Body of pancreas (tissue), 4 donors: ENCODE measurements around the gene RSPRY1.

Experiments
- POLR2A ChIP-seq, 3 donors: fragments of 450-650 bp; IDR thresholded peaks; one replicate each; pipeline ENCODE4 v1.6.1; 2016; ENCODE audit warnings: antibody characterized with exemption in 3 of 3, mild to moderate bottlenecking in 2 of 3
- TF ChIP-seq, protein P1 (sequence below), 7 experiments: fragments of 450-650 bp in 4 of 7; fragments of 200-600 bp in 3 of 7; sonication (generic) in 3 of 7; IDR thresholded peaks; one replicate each; pipeline ENCODE4 v1.5.1; 2016 to 2019; ENCODE audit warnings: antibody characterized with exemption in 7 of 7

DNA sequence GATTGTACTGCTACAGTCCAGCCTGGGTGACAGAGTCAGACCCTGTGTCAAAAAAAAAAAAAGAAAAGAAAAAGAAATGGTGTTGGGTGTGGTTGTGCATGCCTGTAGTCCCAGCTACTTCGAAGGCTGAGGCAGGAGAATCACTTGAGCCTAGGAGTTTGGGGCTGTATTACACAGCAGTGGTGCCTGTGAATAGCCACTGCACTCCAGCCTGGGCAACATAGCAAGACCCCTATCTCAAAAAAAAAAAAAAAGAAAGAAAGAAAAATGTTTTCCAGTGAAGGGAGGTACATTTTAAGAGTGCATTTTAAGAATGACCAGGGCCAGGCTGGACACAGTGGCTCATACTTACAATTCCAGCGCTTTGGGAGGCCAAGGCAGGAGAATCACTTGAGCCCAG, 65.2 kb downstream of the RSPRY1 start:
- TF ChIP-seq, protein P1, sequence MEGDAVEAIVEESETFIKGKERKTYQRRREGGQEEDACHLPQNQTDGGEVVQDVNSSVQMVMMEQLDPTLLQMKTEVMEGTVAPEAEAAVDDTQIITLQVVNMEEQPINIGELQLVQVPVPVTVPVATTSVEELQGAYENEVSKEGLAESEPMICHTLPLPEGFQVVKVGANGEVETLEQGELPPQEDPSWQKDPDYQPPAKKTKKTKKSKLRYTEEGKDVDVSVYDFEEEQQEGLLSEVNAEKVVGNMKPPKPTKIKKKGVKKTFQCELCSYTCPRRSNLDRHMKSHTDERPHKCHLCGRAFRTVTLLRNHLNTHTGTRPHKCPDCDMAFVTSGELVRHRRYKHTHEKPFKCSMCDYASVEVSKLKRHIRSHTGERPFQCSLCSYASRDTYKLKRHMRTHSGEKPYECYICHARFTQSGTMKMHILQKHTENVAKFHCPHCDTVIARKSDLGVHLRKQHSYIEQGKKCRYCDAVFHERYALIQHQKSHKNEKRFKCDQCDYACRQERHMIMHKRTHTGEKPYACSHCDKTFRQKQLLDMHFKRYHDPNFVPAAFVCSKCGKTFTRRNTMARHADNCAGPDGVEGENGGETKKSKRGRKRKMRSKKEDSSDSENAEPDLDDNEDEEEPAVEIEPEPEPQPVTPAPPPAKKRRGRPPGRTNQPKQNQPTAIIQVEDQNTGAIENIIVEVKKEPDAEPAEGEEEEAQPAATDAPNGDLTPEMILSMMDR (IDR thresholded peaks at IDR 0.05): no peak
- TF ChIP-seq POLR2A (IDR thresholded peaks at IDR 0.05): no peak
